Vagina (tissue), 2 donors: ENCODE measurements around the gene CXCR5.
A peak's percentile ranks its signal among the peaks of the same experiment; 100 is the strongest.

ENCODE experiments used
- CTCF ChIP-seq, 3 experiments: fragments of 450-650 bp in 2 of 3; fragments of 200-600 bp in 1 of 3; sonication (generic) in 1 of 3; IDR thresholded peaks; one replicate each; pipeline ENCODE4 v1.5.1; 2017 to 2019; ENCODE audit warnings: antibody characterized with exemption in 3 of 3, mild to moderate bottlenecking in 2 of 3, moderate library complexity in 2 of 3
- POLR2A ChIP-seq, 2 donors: fragments of 450-650 bp; IDR thresholded peaks; one replicate each; pipeline ENCODE4 v1.6.1; 2017; ENCODE audit warnings: antibody characterized with exemption in 2 of 2, mild to moderate bottlenecking in 2 of 2, moderate library complexity in 2 of 2
- POLR2AphosphoS5 ChIP-seq, 2 donors: sonication (generic); formaldehyde crosslinking; IDR thresholded peaks; one replicate each; pipeline ENCODE4 v1.9.0; 2017; ENCODE audit warnings: antibody characterized with exemption in 2 of 2, mild to moderate bottlenecking in 2 of 2, low read depth in 1 of 2; ENCODE audit not compliant: insufficient read depth in 1 of 2

GRCh38 chr11:118921121-118921928 is 37.6 kb downstream of the CXCR5 start:
- TF ChIP-seq CTCF (IDR thresholded peaks at IDR 0.05) (no peak), POLR2A (IDR thresholded peaks at IDR 0.05) (peak in 1 of 2 donors; percentile 3), POLR2AphosphoS5 (IDR thresholded peaks at IDR 0.05; ENCODE audit: insufficient read depth in 1 of 2, low read depth in 1 of 2) (peak in 1 of 2 donors; percentile 36)
